HepG2 (cell line): ENCODE data around the gene TKFC. TPM values are rescaled to one million over a fixed set of nuclear protein-coding genes. Genes with fewer than 3 reads are reported as not detected.

Experiments
- ATAC-seq: fragments of 200-7000 bp; cut with Tn5 transposase; 3 replicates; pipeline ENCODE4 v1.9.1; 2020; ENCODE audit warnings: mild to moderate bottlenecking, moderate library complexity
- BruUV-seq: library from RNA; stranded (reverse); fragments of 400-500 nt; replicated peaks from 2 replicates; lab custom pipeline; 2021; lab: Mats Ljungman, UMichigan
- CTCF ChIA-PET: fragments of 300-600 bp; formaldehyde crosslinking; extraction: SDS; loops from one replicate; lab custom pipeline; 2021; ENCODE audit warnings: low total read pairs, inconsistent platforms, low intra/inter-chr PET ratio; lab: Yijun Ruan, JAX
- POLR2A ChIA-PET: fragments of 350-600 bp; sonication (Branson Sonifier 250); formaldehyde crosslinking; loops from one replicate; lab custom pipeline; 2020; ENCODE audit warnings: antibody characterized with exemption, inconsistent platforms; lab: Yijun Ruan, JAX
- DNase-seq: peaks from one replicate; pipeline ENCODE4 v3.0.0-alpha.2; 2015; ENCODE audit warnings: low spot score
- FAIRE-seq: peaks from 3 replicates; lab custom pipeline; 2011; peaks lifted over from hg19 to GRCh38; lab: Jason Lieb, UNC
- H2AFZ ChIP-seq: one replicate; pipeline ENCODE4 v1.6.1; 2011; ENCODE audit warnings: low read length, inconsistent platforms
- H3K27ac ChIP-seq: fragments of 300-600 bp; 3 replicates; pipeline ENCODE4 v1.8.0; 2011; ENCODE audit warnings: mixed run types, mild to moderate bottlenecking, mixed read lengths, low read length, inconsistent platforms; ENCODE audit not compliant: insufficient read depth; ENCODE audit errors: extremely low read length
- H3K27me3 ChIP-seq, 2 experiments: fragments of 200-600 bp in 1 of 2; 2 replicates in 1 of 2; 3 replicates in 1 of 2; pipeline versions ENCODE4 v1.6.0 to v1.8.0; 2011; ENCODE audit warnings: low read length in 2 of 2, mild to moderate bottlenecking in 2 of 2, moderate library complexity in 2 of 2, inconsistent platforms in 1 of 2; ENCODE audit not compliant: insufficient read depth in 2 of 2, control insufficient read depth in 1 of 2
- H3K36me3 ChIP-seq, 2 experiments: fragments of 200-600 bp in 1 of 2; replicated peaks in 1 of 2; 2 replicates in 1 of 2; 3 replicates in 1 of 2; pipeline versions ENCODE4 v1.5.1 to v1.8.0; 2011; ENCODE audit warnings: low read length in 2 of 2, inconsistent platforms in 1 of 2; ENCODE audit not compliant: insufficient read depth in 2 of 2, control insufficient read depth in 1 of 2
- H3K4me1 ChIP-seq: 2 replicates; pipeline ENCODE4 v1.5.1; 2012; ENCODE audit warnings: low read length, inconsistent platforms; ENCODE audit not compliant: insufficient read depth
- H3K4me2 ChIP-seq: 2 replicates; pipeline ENCODE4 v1.6.0; 2011; ENCODE audit warnings: low read depth, low read length, inconsistent platforms
- H3K4me3 ChIP-seq, 3 experiments: fragments of 200-600 bp in 1 of 3; sonication (generic), shearing (Covaris generic) in 1 of 3; replicated peaks in 1 of 3; 2 replicates each; pipeline ENCODE4 v1.5.1; 2011 to 2016; ENCODE audit warnings: low read length in 3 of 3, inconsistent platforms in 2 of 3, low read depth in 2 of 3, mild to moderate bottlenecking in 2 of 3, control low read depth in 1 of 3, mixed read lengths in 1 of 3; ENCODE audit not compliant: insufficient read depth in 1 of 3
- H3K79me2 ChIP-seq: one replicate; pipeline ENCODE4 v1.6.1; 2011; ENCODE audit warnings: low read length, inconsistent platforms; ENCODE audit not compliant: insufficient read depth
- H3K9ac ChIP-seq: 2 replicates; pipeline ENCODE4 v1.6.0; 2011; ENCODE audit warnings: mild to moderate bottlenecking, low read depth, low read length, inconsistent platforms; ENCODE audit not compliant: insufficient read depth
- H3K9me3 ChIP-seq: 2 replicates; pipeline ENCODE4 v1.5.1; 2012; ENCODE audit warnings: mild to moderate bottlenecking, low read length
- H4K20me1 ChIP-seq: 2 replicates; pipeline ENCODE4 v1.6.0; 2011; ENCODE audit warnings: inconsistent platforms, mild to moderate bottlenecking, low read length, moderate library complexity; ENCODE audit not compliant: insufficient read depth
- NRL ChIP-seq: sonication (generic); formaldehyde crosslinking; IDR thresholded peaks from 2 replicates; pipeline ENCODE4 v1.5.0; 2020; ENCODE audit warnings: missing genetic modification reagents, mild to moderate bottlenecking, moderate library complexity, borderline replicate concordance
- RCOR2 ChIP-seq: IDR thresholded peaks from 2 replicates; pipeline ENCODE4 v1.6.1; 2016; ENCODE audit warnings: missing biosample characterization, missing genetic modification reagents
- ZBTB38 ChIP-seq: sonication (generic); formaldehyde crosslinking; IDR thresholded peaks from 2 replicates; pipeline ENCODE4 v1.5.1; 2020; ENCODE audit warnings: mild to moderate bottlenecking, missing genetic modification reagents
- WGBS: methylation state at CpG from one replicate; pipeline ENCODE4 v1.1.6; 2017; ENCODE audit warnings: low lambda C conversion rate; 5-methylcytosine and 5-hydroxymethylcytosine counted together
- in situ Hi-C: cut with HindIII; loops from 2 replicates; pipeline ENCODE4 v1.10.0; 2017; ENCODE audit warnings: low pct_unique_long_range_greater_than_20kb; ENCODE audit not compliant: extremely low pct_ligation_motif_present
- intact Hi-C: fragments of 100-400 bp; cut with micrococcal nuclease; formaldehyde crosslinking; loops from one replicate; pipeline ENCODE4 v1.10.0; 2022; ENCODE audit not compliant: unreplicated experiment
- polyA plus RNA-seq, 8 experiments: library from polyadenylated mRNA; depleted of rRNA in 3 of 8; stranded (reverse) in 7 of 8; unstranded in 1 of 8; fragments of >200 nt; fragmentation: Illumina TruSeq in 4 of 8; extraction: Trizol in 4 of 8; gene quantifications; 2 replicates each; pipeline versions ENCODE4 v1.2.1 to v1.2.3, GENCODE V29; 2011 to 2016; ENCODE audit warnings: low read depth in 4 of 8, missing spikeins in 1 of 8, mixed read lengths in 1 of 8; ENCODE audit not compliant: insufficient read depth in 1 of 8
- total RNA-seq, 5 experiments: library from RNA; depleted of rRNA; stranded (reverse); fragments of >200 nt; fragmentation: Illumina TruSeq; extraction: Trizol; gene quantifications; 2 replicates each; pipeline ENCODE4 v1.2.3, GENCODE V29; 2016; ENCODE audit warnings: low read depth in 1 of 5
- TF ChIP-seq, protein P1 (sequence below): sonication (generic); formaldehyde crosslinking; IDR thresholded peaks from 2 replicates; pipeline ENCODE4 v1.5.1; 2020; ENCODE audit warnings: mild to moderate bottlenecking, missing genetic modification reagents, moderate library complexity
- TF ChIP-seq, protein P2 (sequence below), 2 experiments: sonication (generic) in 1 of 2; formaldehyde crosslinking in 1 of 2; IDR thresholded peaks; 2 replicates each; pipeline versions ENCODE4 v1.6.1 to v1.9.0; 2014 to 2022; ENCODE audit warnings: antibody characterized with exemption in 1 of 2, borderline replicate concordance in 1 of 2, inconsistent platforms in 1 of 2, low read depth in 1 of 2, missing genetic modification reagents in 1 of 2
- TF ChIP-seq, protein P3 (sequence below): sonication (generic); formaldehyde crosslinking; IDR thresholded peaks from 2 replicates; pipeline ENCODE4 v1.4.0; 2020; ENCODE audit warnings: missing genetic modification reagents, low read depth, mild to moderate bottlenecking, borderline replicate concordance
- TF ChIP-seq, protein P4 (sequence below): IDR thresholded peaks from 2 replicates; pipeline ENCODE4 v1.6.1; 2016; ENCODE audit warnings: low read depth

The TKFC gene
- total and polyA plus RNA-seq, 2 of the 13 experiments (the other 11 are each of a cell fraction or from before 2014, with no cell fraction given), result 147 to 197 TPM

DNA sequence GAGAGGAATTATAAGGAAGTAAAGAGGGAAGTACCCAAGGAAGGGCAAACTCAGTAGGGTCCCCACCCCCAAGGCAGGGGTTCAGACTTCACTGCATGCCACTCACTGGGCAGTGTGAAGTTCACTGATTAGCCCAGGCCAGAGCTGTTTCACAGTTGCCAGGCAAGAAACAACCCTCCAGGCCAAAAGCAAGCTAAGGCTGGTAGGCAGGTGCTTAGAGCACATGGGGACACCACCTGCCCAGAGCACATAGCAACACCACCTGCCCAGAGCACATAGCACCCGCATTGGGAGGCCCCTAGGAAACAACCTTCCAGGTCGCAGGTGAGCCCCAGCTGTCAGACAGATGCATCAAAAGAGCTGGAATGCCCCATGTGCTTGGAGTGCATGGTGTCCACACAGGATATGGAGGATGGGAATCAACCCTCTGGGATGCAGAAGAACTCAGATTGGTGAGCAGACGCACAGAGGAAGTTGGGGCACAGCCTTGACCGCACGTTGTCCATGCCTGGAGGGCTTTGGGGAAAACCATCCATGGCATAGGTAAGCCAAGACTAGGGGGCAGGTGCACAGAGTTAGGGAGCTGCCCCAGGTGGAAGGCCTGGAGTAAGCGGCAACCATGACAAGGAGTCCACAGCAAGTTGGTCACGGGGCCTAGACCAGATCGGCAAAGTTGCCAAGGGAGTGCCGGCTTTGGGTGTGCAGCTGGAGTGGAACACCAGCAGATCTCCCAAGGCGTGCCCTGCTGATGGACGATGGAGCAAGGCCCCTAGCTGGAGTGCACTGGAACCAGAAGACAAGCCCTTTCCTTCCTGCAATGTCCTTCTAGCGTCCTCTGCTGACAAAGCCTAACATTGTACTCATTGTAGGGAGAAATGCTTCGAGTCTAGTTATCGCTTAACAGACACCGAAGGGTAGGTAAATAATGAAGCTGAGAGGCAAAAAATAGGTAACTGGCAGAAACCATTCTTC is 51.5 kb downstream of the TKFC start:
- Histone ChIP-seq H3K9ac (no peak overlapping the region), H3K27me3 (no peaks in the 10 kb centered on the region), H3K36me3 (no peaks in the 10 kb centered on the region), H3K27ac (no peak overlapping the region), H3K4me3 (no peak overlapping the region), H3K9me3 (peaks cover 1% of the 10 kb centered on the region), H3K4me1 (peaks cover 9% of the 10 kb centered on the region), H3K79me2 (no peaks in the 10 kb centered on the region), H3K4me2 (no peak overlapping the region), H4K20me1 (no peaks in the 10 kb centered on the region), H2AFZ (no peak overlapping the region)
- WGBS, result 88% methylated on average over 12 of the region's 15 CpGs
- peak; percentile 8 for FAIRE-seq
- POLR2A ChIA-PET, result interaction anchor here (1.0 to 4.9 kb wide), 5 partner anchors 15 to 90 kb away, joined by 3 to 49 read pairs (median 8); partner anchors contain the start of genes CYB561A3, TMEM138 and VWCE
- in situ Hi-C loops (loop anchor here (5.0 kb wide), 1 partner anchor 47 kb away; no protein-coding TSS in a partner anchor), intact Hi-C loops (loop anchor here (1.0 to 10.0 kb wide), 3 partner anchors 48 to 130 kb away; no protein-coding TSS in a partner anchor)
- DNase-seq, result peak; percentile 39
- CTCF ChIA-PET, result interaction anchor here (0.6 to 2.5 kb wide), 4 partner anchors 44 to 130 kb away, joined by 3 to 69 read pairs (median 5); no protein-coding TSS in a partner anchor
- BruUV-seq, result no TSS peak
- ATAC-seq, result peak; percentile 82
- TF ChIP-seq, protein P1, sequence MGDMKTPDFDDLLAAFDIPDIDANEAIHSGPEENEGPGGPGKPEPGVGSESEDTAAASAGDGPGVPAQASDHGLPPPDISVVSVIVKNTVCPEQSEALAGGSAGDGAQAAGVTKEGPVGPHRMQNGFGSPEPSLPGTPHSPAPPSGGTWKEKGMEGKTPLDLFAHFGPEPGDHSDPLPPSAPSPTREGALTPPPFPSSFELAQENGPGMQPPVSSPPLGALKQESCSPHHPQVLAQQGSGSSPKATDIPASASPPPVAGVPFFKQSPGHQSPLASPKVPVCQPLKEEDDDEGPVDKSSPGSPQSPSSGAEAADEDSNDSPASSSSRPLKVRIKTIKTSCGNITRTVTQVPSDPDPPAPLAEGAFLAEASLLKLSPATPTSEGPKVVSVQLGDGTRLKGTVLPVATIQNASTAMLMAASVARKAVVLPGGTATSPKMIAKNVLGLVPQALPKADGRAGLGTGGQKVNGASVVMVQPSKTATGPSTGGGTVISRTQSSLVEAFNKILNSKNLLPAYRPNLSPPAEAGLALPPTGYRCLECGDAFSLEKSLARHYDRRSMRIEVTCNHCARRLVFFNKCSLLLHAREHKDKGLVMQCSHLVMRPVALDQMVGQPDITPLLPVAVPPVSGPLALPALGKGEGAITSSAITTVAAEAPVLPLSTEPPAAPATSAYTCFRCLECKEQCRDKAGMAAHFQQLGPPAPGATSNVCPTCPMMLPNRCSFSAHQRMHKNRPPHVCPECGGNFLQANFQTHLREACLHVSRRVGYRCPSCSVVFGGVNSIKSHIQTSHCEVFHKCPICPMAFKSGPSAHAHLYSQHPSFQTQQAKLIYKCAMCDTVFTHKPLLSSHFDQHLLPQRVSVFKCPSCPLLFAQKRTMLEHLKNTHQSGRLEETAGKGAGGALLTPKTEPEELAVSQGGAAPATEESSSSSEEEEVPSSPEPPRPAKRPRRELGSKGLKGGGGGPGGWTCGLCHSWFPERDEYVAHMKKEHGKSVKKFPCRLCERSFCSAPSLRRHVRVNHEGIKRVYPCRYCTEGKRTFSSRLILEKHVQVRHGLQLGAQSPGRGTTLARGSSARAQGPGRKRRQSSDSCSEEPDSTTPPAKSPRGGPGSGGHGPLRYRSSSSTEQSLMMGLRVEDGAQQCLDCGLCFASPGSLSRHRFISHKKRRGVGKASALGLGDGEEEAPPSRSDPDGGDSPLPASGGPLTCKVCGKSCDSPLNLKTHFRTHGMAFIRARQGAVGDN, result peak; percentile 41
- TF ChIP-seq, protein P2, sequence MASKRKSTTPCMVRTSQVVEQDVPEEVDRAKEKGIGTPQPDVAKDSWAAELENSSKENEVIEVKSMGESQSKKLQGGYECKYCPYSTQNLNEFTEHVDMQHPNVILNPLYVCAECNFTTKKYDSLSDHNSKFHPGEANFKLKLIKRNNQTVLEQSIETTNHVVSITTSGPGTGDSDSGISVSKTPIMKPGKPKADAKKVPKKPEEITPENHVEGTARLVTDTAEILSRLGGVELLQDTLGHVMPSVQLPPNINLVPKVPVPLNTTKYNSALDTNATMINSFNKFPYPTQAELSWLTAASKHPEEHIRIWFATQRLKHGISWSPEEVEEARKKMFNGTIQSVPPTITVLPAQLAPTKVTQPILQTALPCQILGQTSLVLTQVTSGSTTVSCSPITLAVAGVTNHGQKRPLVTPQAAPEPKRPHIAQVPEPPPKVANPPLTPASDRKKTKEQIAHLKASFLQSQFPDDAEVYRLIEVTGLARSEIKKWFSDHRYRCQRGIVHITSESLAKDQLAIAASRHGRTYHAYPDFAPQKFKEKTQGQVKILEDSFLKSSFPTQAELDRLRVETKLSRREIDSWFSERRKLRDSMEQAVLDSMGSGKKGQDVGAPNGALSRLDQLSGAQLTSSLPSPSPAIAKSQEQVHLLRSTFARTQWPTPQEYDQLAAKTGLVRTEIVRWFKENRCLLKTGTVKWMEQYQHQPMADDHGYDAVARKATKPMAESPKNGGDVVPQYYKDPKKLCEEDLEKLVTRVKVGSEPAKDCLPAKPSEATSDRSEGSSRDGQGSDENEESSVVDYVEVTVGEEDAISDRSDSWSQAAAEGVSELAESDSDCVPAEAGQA (IDR thresholded peaks at IDR 0.05; ENCODE audit: low read depth), result no peak
- TF ChIP-seq, protein P2 (CRISPR knock-in tag; IDR thresholded peaks at IDR 0.05; ENCODE audit: borderline replicate concordance), result no peak
- TF ChIP-seq RCOR2 (CRISPR knock-in tag), result no peak
- peak; percentile 48; the same call in 1 of the 2 replicates for TF ChIP-seq NRL (CRISPR knock-in tag)
- TF ChIP-seq ZBTB38 (CRISPR knock-in tag), result peak; percentile 68; the same call in 1 of the 2 replicates
- TF ChIP-seq, protein P3, sequence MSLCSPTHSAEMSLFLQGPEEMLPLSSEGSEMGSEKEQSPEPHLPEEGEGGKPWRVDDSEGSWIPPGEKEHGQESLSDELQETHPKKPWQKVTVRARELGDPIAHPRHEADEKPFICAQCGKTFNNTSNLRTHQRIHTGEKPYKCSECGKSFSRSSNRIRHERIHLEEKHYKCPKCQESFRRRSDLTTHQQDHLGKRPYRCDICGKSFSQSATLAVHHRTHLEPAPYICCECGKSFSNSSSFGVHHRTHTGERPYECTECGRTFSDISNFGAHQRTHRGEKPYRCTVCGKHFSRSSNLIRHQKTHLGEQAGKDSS, result peak; percentile 31; the same call in 1 of the 2 replicates
- TF ChIP-seq, protein P4, sequence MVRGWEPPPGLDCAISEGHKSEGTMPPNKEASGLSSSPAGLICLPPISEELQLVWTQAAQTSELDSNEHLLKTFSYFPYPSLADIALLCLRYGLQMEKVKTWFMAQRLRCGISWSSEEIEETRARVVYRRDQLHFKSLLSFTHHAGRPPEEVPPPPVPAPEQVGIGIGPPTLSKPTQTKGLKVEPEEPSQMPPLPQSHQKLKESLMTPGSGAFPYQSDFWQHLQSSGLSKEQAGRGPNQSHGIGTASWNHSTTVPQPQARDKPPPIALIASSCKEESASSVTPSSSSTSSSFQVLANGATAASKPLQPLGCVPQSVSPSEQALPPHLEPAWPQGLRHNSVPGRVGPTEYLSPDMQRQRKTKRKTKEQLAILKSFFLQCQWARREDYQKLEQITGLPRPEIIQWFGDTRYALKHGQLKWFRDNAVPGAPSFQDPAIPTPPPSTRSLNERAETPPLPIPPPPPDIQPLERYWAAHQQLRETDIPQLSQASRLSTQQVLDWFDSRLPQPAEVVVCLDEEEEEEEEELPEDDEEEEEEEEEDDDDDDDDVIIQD (CRISPR knock-in tag), result 0 out of 2 replicates have a peak, but pooled peaks have one; percentile 15
